ENCODE data around the gene MRPL20. TPM values are rescaled to one million over a fixed set of nuclear protein-coding genes. Genes with fewer than 3 reads are reported as not detected.

MRPL20 gene
- total and polyA plus RNA-seq, 9 of the 15 experiments (the other 6 are each of a cell fraction or from before 2014, with no cell fraction given): 180 to 671 (median 229) TPM

GRCh38 chr1:1422465-1423244, 15.6 kb upstream of the MRPL20 start (continued):
- TF ChIP-seq, protein P1, sequence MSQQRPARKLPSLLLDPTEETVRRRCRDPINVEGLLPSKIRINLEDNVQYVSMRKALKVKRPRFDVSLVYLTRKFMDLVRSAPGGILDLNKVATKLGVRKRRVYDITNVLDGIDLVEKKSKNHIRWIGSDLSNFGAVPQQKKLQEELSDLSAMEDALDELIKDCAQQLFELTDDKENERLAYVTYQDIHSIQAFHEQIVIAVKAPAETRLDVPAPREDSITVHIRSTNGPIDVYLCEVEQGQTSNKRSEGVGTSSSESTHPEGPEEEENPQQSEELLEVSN (IDR thresholded peaks at IDR 0.05; ENCODE audit: borderline replicate concordance in 1 of 2, extremely low read depth in 1 of 2, insufficient read depth in 1 of 2, insufficient read length in 1 of 2, low read depth in 1 of 2, low read length in 1 of 2, poor library complexity in 1 of 2, severe bottlenecking in 1 of 2): no peak
- TF ChIP-seq ETV6 (IDR thresholded peaks at IDR 0.05; ENCODE audit: borderline replicate concordance in 1 of 2, low read depth in 2 of 2, low read length in 1 of 2): peak; percentile 83 to 93
- no peak for TF ChIP-seq ETV6 (CRISPR knock-in tag; IDR thresholded peaks at IDR 0.05; ENCODE audit: borderline replicate concordance)
- TF ChIP-seq HNRNPUL1 (IDR thresholded peaks at IDR 0.05; ENCODE audit: low read length): no peak
- TF ChIP-seq TBP (optimal IDR thresholded peaks at IDR 0.05; ENCODE audit: low read depth, low read length): no peak
- TF ChIP-seq MAFF (IDR thresholded peaks at IDR 0.05; ENCODE audit: low read length): no peak
- no peak for TF ChIP-seq LEF1 (IDR thresholded peaks at IDR 0.05)
- TF ChIP-seq PRPF4 (IDR thresholded peaks at IDR 0.05; ENCODE audit: insufficient read depth, low read depth, low read length, poor library complexity, severe bottlenecking): no peak
- TF ChIP-seq E2F1 (CRISPR knock-in tag; IDR thresholded peaks at IDR 0.05): no peak
- no peak for TF ChIP-seq CBX8 (IDR thresholded peaks at IDR 0.05; ENCODE audit: borderline replicate concordance, extremely low read depth, low read depth, low read length, poor library complexity, severe bottlenecking)
- TF ChIP-seq ZNF318 (IDR thresholded peaks at IDR 0.05; ENCODE audit: borderline replicate concordance in 1 of 2, low read depth in 1 of 2): no peak
- TF ChIP-seq KAT7 (CRISPR knock-in tag; IDR thresholded peaks at IDR 0.05; ENCODE audit: borderline replicate concordance): no peak
- TF ChIP-seq, protein P2, sequence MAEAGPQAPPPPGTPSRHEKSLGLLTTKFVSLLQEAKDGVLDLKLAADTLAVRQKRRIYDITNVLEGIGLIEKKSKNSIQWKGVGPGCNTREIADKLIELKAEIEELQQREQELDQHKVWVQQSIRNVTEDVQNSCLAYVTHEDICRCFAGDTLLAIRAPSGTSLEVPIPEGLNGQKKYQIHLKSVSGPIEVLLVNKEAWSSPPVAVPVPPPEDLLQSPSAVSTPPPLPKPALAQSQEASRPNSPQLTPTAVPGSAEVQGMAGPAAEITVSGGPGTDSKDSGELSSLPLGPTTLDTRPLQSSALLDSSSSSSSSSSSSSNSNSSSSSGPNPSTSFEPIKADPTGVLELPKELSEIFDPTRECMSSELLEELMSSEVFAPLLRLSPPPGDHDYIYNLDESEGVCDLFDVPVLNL (CRISPR knock-in tag; IDR thresholded peaks at IDR 0.05; ENCODE audit: low read depth): no peak
